GM23338 (cell line): ENCODE results near the gene FMN1. TPM values are rescaled to one million over a fixed set of nuclear protein-coding genes. Genes with fewer than 3 reads are reported as not detected.

Experiments used
- ATAC-seq: fragments of 200-7000 bp; cut with Tn5 transposase; 3 replicates; pipeline ENCODE4 v1.9.1; 2020
- DNase-seq: peaks from one replicate; pipeline ENCODE4 v3.0.0-alpha.2; 2015; ENCODE audit warnings: low spot score
- H2AFZ ChIP-seq: fragments of 200-600 bp; sonication (generic); 2 replicates; pipeline ENCODE4 v1.8.0; 2016; ENCODE audit warnings: antibody characterized with exemption, mild to moderate bottlenecking, moderate library complexity
- H3F3A ChIP-seq: fragments of 200-600 bp; sonication (generic); replicated peaks from 2 replicates; pipeline ENCODE4 v1.8.0; 2017; ENCODE audit warnings: antibody characterized with exemption, mixed run types, low read depth
- H3K27ac ChIP-seq: fragments of 200-600 bp; sonication (generic); 2 replicates; pipeline ENCODE4 v1.6.1; 2016; ENCODE audit warnings: low read depth
- H3K27me3 ChIP-seq: fragments of 200-600 bp; sonication (generic); 2 replicates; pipeline ENCODE4 v1.8.0; 2016; ENCODE audit warnings: mild to moderate bottlenecking, mixed run types, moderate library complexity; ENCODE audit not compliant: insufficient read depth
- H3K36me3 ChIP-seq: fragments of 200-600 bp; sonication (generic); 2 replicates; pipeline ENCODE4 v1.8.0; 2016; ENCODE audit warnings: mild to moderate bottlenecking; ENCODE audit not compliant: insufficient read depth
- H3K4me1 ChIP-seq: fragments of 200-600 bp; sonication (generic); 2 replicates; pipeline ENCODE4 v1.8.0; 2016; ENCODE audit warnings: mild to moderate bottlenecking, moderate library complexity; ENCODE audit not compliant: insufficient read depth
- H3K4me2 ChIP-seq: fragments of 200-600 bp; sonication (generic); 2 replicates; pipeline ENCODE4 v1.7.1; 2017; ENCODE audit warnings: mixed run types
- H3K4me3 ChIP-seq: fragments of 200-600 bp; sonication (generic); 2 replicates; pipeline ENCODE4 v1.6.1; 2016; ENCODE audit warnings: mixed run types
- H3K79me2 ChIP-seq: fragments of 200-600 bp; sonication (generic); replicated peaks from 2 replicates; pipeline ENCODE4 v1.8.0; 2017; ENCODE audit warnings: mild to moderate bottlenecking; ENCODE audit not compliant: insufficient read depth
- H3K9me2 ChIP-seq: fragments of 200-600 bp; sonication (generic); 2 replicates; pipeline ENCODE4 v1.8.0; 2017; ENCODE audit not compliant: insufficient read depth
- H4K20me1 ChIP-seq: fragments of 200-600 bp; sonication (generic); replicated peaks from 2 replicates; pipeline ENCODE4 v1.8.0; 2017; ENCODE audit warnings: mild to moderate bottlenecking; ENCODE audit not compliant: insufficient read depth
- H3K27ac Mint-ChIP-seq: 2 replicates; pipeline ENCODE4 v1.8.0; 2020; ENCODE audit warnings: inconsistent platforms, mild to moderate bottlenecking, moderate library complexity, mixed read lengths
- H3K27me3 Mint-ChIP-seq: 3 replicates; pipeline ENCODE4 v1.8.0; 2022; ENCODE audit warnings: low read depth, mild to moderate bottlenecking, moderate library complexity, mixed read lengths, inconsistent platforms; ENCODE audit not compliant: insufficient read depth, poor library complexity
- H3K36me3 Mint-ChIP-seq: 3 replicates; pipeline ENCODE4 v1.8.0; 2021; ENCODE audit warnings: low read depth, mild to moderate bottlenecking, inconsistent platforms, moderate library complexity, mixed read lengths
- H3K4me1 Mint-ChIP-seq: 3 replicates; pipeline ENCODE4 v1.8.0; 2020; ENCODE audit warnings: mild to moderate bottlenecking, inconsistent platforms, mixed read lengths
- H3K4me3 Mint-ChIP-seq: 3 replicates; pipeline ENCODE4 v1.8.0; 2021; ENCODE audit warnings: moderate library complexity, mild to moderate bottlenecking, inconsistent platforms, mixed read lengths
- H3K9me3 Mint-ChIP-seq: 3 replicates; pipeline ENCODE4 v1.8.0; 2020; ENCODE audit warnings: moderate library complexity, mild to moderate bottlenecking, inconsistent platforms, mixed read lengths
- CTCF ChIP-seq, 2 experiments: fragments of 200-600 bp in 1 of 2; sonication (generic) in 1 of 2; conservative IDR thresholded peaks; 2 replicates each; pipeline versions ENCODE4 v1.5.1 to v1.6.1; 2016 to 2017; ENCODE audit warnings: antibody characterized with exemption in 2 of 2, low read depth in 2 of 2, mild to moderate bottlenecking in 2 of 2, moderate library complexity in 1 of 2
- EZH2 ChIP-seq: fragments of 200-600 bp; sonication (generic); IDR thresholded peaks from one replicate; pipeline ENCODE4 v1.8.0; 2017; ENCODE audit warnings: antibody characterized with exemption, mild to moderate bottlenecking, low read depth; ENCODE audit not compliant: unreplicated experiment
- EZH2phosphoT487 ChIP-seq: fragments of 200-600 bp; sonication (generic); IDR thresholded peaks from one replicate; pipeline ENCODE4 v1.8.1; 2018; ENCODE audit warnings: antibody characterized with exemption; ENCODE audit not compliant: unreplicated experiment
- JUNB ChIP-seq: IDR thresholded peaks from one replicate; pipeline ENCODE4 v1.6.1; 2016; ENCODE audit warnings: antibody characterized with exemption; ENCODE audit not compliant: unreplicated experiment
- POLR2AphosphoS5 ChIP-seq: IDR thresholded peaks from 2 replicates; pipeline ENCODE4 v1.6.1; 2016; ENCODE audit warnings: antibody characterized with exemption, low read depth
- REST ChIP-seq: IDR thresholded peaks from one replicate; pipeline ENCODE4 v1.6.1; 2018; ENCODE audit warnings: antibody characterized with exemption; ENCODE audit not compliant: unreplicated experiment
- ZNF114 ChIP-seq: fragments of 250-450 bp; sonication (Bioruptor Pico); IDR thresholded peaks from 2 replicates; pipeline ENCODE4 v1.5.0; 2020; ENCODE audit warnings: mild to moderate bottlenecking, moderate library complexity
- polyA plus RNA-seq: library from polyadenylated mRNA; unstranded; fragments of >200 nt; fragmentation: Nextera tagmentation; extraction: Ambion mirVana; gene quantifications from 2 replicates; pipeline ENCODE4 v1.2.1, GENCODE V29; 2016
- total RNA-seq: library from RNA; depleted of rRNA; stranded (reverse); fragments of >200 nt; shearing (Covaris generic); gene quantifications from 2 replicates; pipeline ENCODE4 v1.2.3, GENCODE V29; 2014
- TF ChIP-seq, protein P1 (sequence below): fragments of 250-450 bp; sonication (Bioruptor Pico); IDR thresholded peaks from 2 replicates; pipeline ENCODE4 v1.5.0; 2020; ENCODE audit warnings: mild to moderate bottlenecking, moderate library complexity

The FMN1 gene
- total and polyA plus RNA-seq, 2 experiments from 2014 or later, result 1.2 to 1.6 TPM

GRCh38 chr15:33234020-33234461 lies 39.5 kb upstream of the FMN1 start:
- Mint-ChIP-seq H3K27ac (no peak overlapping the region), H3K9me3 (no peaks in the 10 kb centered on the region), H3K36me3 (no peaks in the 10 kb centered on the region), H3K27me3 (peaks cover 2% of the 10 kb centered on the region), H3K4me3 (no peak overlapping the region), H3K4me1 (peaks cover 5% of the 10 kb centered on the region; the same call in 2 of the 3 replicates)
- H3K4me2 ChIP-seq, result no peak overlapping the region
- H3K27me3 ChIP-seq, result no peaks in the 10 kb centered on the region
- no peaks in the 10 kb centered on the region for H3F3A ChIP-seq
- H3K36me3 ChIP-seq, result no peaks in the 10 kb centered on the region
- H3K79me2 ChIP-seq, result no peaks in the 10 kb centered on the region
- no peaks in the 10 kb centered on the region for H3K9me2 ChIP-seq
- H3K4me1 ChIP-seq, result 0 out of 2 replicates have a peak, but pooled peaks cover 9% of the 10 kb centered on the region
- TF ChIP-seq EZH2 (no peak), POLR2AphosphoS5 (no peak), ZNF114 (CRISPR knock-in tag) (no peak), REST (no peak), CTCF (conservative IDR thresholded peaks at IDR 0.05; ENCODE audit: low read depth in 2 of 2) (peak; percentile 60 to 68), JUNB (no peak), EZH2phosphoT487 (no peak)
- TF ChIP-seq, protein P1, sequence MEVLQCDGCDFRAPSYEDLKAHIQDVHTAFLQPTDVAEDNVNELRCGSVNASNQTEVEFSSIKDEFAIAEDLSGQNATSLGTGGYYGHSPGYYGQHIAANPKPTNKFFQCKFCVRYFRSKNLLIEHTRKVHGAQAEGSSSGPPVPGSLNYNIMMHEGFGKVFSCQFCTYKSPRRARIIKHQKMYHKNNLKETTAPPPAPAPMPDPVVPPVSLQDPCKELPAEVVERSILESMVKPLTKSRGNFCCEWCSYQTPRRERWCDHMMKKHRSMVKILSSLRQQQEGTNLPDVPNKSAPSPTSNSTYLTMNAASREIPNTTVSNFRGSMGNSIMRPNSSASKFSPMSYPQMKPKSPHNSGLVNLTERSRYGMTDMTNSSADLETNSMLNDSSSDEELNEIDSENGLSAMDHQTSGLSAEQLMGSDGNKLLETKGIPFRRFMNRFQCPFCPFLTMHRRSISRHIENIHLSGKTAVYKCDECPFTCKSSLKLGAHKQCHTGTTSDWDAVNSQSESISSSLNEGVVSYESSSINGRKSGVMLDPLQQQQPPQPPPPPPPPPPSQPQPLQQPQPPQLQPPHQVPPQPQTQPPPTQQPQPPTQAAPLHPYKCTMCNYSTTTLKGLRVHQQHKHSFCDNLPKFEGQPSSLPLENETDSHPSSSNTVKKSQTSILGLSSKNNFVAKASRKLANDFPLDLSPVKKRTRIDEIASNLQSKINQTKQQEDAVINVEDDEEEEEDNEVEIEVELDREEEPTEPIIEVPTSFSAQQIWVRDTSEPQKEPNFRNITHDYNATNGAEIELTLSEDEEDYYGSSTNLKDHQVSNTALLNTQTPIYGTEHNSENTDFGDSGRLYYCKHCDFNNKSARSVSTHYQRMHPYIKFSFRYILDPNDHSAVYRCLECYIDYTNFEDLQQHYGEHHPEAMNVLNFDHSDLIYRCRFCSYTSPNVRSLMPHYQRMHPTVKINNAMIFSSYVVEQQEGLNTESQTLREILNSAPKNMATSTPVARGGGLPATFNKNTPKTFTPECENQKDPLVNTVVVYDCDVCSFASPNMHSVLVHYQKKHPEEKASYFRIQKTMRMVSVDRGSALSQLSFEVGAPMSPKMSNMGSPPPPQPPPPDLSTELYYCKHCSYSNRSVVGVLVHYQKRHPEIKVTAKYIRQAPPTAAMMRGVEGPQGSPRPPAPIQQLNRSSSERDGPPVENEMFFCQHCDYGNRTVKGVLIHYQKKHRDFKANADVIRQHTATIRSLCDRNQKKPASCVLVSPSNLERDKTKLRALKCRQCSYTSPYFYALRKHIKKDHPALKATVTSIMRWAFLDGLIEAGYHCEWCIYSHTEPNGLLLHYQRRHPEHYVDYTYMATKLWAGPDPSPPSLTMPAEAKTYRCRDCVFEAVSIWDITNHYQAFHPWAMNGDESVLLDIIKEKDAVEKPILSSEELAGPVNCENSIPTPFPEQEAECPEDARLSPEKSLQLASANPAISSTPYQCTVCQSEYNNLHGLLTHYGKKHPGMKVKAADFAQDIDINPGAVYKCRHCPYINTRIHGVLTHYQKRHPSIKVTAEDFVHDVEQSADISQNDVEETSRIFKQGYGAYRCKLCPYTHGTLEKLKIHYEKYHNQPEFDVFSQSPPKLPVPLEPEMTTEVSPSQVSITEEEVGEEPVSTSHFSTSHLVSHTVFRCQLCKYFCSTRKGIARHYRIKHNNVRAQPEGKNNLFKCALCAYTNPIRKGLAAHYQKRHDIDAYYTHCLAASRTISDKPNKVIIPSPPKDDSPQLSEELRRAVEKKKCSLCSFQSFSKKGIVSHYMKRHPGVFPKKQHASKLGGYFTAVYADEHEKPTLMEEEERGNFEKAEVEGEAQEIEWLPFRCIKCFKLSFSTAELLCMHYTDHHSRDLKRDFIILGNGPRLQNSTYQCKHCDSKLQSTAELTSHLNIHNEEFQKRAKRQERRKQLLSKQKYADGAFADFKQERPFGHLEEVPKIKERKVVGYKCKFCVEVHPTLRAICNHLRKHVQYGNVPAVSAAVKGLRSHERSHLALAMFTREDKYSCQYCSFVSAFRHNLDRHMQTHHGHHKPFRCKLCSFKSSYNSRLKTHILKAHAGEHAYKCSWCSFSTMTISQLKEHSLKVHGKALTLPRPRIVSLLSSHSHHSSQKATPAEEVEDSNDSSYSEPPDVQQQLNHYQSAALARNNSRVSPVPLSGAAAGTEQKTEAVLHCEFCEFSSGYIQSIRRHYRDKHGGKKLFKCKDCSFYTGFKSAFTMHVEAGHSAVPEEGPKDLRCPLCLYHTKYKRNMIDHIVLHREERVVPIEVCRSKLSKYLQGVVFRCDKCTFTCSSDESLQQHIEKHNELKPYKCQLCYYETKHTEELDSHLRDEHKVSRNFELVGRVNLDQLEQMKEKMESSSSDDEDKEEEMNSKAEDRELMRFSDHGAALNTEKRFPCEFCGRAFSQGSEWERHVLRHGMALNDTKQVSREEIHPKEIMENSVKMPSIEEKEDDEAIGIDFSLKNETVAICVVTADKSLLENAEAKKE (CRISPR knock-in tag), result no peak
- no peak overlapping the region for H2AFZ ChIP-seq
- no peak overlapping the region for H3K4me3 ChIP-seq
- H3K27ac ChIP-seq, result no peak overlapping the region
- peak; percentile 69 for ATAC-seq
- peak; percentile 72 for DNase-seq
- no peaks in the 10 kb centered on the region for H4K20me1 ChIP-seq
